Stimulated activated CD4-positive, alpha-beta T cell treated with anti-CD3 and anti-CD28 coated beads, Interleukin-1b, Interleukin-23, amount 100 ng/mL, for 48 hours (primary cell): ENCODE results near the gene ASXL1.
A peak's percentile ranks its signal among the peaks of the same experiment; 100 is the strongest.
"Not testable (repeated sequence)": the region's sequence is repeated elsewhere in the genome, so short reads cannot be mapped to it uniquely, and the experiment has no call there.

ENCODE experiments used
- DNase-seq: peaks from one replicate; pipeline ENCODE4 v3.0.0-alpha.2; 2020

ASXL1 gene

DNA sequence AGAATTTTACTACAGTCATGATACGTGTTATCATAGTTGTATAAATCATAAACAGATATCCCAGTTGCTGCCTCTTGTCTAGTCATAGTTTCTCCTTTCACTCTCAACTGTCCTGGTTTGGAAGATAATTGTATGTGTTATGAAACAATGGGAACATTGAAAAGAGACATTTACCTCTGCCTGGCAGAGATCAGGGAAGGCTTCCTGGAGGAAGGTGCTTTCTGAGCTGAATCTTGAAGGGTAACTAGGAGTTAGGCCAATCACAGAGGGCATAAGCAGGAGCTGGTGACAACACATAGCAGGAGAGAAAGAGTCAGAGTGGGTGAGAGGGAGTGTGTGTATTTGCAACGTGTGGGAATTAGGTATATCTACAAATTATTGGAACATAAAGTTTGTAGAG, 5.4 kb downstream of the ASXL1 start:
- no peak for DNase-seq

DNA sequence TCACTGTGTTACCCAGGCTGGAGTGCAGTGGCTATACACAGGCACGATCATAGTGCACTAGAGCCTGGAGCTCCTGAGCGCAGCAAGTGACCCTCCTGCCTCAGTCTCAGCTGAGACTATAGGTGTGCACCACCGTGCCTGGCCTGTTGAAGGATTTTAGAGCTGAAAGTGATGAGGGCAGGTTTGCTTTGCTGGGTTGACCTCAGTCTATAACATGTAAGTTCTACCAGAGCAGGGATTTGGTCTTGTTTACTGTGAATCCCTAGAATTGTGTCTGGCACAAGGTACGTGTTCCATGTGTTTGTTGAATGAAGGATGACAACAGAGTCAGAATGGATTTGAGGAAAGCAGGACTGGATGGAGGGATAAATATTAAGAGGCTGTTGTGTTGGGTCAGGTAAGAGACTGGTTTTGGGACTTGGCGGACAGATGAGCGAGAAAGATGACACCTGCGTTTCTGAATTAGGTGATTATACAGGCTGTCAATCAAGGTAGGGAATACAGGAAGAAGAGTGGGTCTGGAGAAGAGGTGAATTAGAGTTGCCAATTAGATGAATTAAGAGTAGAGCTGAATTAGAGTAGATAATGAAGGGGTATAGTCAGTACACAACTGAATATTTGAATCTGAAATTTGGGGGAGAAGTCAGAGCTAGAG, 6.5 kb downstream of the ASXL1 start:
- DNase-seq: no peak

DNA sequence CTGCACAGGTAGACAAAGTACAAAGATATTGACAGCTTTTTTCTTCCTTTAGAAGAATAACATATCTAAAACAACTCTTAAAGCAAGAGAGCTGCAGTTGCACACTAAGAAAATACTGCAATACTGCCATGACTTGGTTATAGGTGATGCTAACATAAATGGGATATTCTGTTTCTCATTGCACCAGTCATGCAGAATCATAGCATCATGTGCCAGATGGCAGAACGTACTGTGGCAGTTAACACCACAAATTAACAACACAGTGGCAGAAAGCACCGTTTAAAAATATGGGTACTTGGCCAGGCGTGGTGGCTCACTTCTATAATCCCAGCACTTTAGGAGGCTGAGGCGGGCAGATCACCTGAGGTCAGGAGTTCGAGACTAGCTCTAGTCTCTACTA, 7.4 kb downstream of the ASXL1 start:
- DNase-seq: no peak

GRCh38 chr20:32366380-32366779, 8.2 kb downstream of the ASXL1 start:
- DNase-seq: no peak

DNA sequence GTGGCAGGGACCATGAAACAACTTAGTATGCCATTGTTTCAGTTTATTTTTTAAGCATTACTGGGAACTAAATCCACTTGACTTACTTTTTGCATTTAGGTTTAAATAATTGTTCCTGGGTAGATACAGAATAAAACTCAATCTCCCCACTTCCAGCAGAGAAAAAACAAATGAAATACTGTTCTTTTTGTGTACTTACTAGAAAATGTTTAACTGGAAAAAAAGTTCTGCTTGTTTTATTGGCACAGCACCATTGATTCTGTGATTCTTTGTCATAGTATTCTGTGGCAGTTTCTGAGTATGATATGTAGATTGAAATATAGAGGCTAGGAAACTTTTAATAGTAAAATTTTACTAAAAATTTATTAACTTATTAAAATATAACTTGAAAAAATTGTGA, 10.2 kb downstream of the ASXL1 start:
- DNase-seq: no peak

DNA sequence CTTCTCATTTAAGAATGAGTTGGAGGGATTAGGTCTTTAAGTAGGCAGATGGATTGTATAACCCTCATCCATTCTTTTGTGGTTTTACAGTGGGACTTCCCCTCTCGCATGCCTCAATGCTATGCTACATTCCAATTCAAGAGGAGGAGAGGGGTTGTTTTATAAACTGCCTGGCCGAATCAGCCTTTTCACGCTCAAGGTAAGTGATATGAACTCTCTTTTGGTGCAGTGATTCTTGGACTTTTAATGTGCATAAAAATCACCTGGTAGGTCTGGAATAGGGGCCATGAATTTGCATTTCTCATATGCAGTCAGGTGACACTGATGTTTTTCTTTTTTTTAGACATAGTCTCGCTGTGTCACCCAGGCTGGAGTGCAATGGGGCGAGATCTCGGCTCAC, 10.8 kb downstream of the ASXL1 start:
- DNase-seq: no peak

- DNase-seq: no peak
Observed at GRCh38 chr20:32370897-32371296, 12.8 kb downstream of the ASXL1 start.

DNA sequence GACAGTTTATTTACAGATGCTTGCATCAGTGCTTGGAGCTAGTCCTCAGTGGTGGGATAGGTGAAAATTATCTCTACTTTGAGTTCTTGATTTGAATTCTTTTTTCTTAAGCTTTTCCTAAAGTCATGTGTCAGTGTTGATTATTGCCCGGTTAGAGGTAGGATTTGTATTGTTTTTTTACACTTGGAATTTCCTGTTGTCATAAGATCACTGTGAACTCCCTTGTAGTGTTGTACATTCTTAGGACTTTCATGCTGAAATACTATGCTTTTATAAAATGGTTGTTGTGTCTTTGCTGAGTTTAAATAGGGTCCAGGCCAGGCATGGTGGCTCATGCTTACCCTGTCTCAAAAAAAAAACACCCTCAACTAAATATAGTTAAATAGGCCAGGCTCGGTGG, 20.3 kb downstream of the ASXL1 start:
- no peak for DNase-seq

GRCh38 chr20:32380037-32380436, 21.9 kb downstream of the ASXL1 start:
- DNase-seq: not testable (repeated sequence)

DNA sequence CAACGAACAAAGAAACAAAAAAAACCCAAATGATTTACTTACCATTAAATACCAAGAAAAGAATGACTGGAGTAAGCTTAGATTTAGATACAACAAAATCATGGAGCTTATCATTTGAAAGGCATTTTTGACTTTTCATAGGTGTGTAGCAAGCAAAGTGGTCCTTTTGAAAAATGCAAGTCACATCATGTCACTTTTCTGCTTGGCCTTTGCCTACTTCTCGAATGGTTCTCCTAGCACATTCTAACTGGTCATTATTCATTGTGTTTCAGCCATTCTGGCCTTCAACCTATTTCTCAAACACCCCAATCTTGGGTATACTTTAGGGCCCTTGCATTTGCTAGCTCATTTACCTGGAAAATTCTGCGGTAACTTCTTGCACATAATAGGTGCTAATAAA, 22.6 kb downstream of the ASXL1 start:
- DNase-seq: no peak

DNA sequence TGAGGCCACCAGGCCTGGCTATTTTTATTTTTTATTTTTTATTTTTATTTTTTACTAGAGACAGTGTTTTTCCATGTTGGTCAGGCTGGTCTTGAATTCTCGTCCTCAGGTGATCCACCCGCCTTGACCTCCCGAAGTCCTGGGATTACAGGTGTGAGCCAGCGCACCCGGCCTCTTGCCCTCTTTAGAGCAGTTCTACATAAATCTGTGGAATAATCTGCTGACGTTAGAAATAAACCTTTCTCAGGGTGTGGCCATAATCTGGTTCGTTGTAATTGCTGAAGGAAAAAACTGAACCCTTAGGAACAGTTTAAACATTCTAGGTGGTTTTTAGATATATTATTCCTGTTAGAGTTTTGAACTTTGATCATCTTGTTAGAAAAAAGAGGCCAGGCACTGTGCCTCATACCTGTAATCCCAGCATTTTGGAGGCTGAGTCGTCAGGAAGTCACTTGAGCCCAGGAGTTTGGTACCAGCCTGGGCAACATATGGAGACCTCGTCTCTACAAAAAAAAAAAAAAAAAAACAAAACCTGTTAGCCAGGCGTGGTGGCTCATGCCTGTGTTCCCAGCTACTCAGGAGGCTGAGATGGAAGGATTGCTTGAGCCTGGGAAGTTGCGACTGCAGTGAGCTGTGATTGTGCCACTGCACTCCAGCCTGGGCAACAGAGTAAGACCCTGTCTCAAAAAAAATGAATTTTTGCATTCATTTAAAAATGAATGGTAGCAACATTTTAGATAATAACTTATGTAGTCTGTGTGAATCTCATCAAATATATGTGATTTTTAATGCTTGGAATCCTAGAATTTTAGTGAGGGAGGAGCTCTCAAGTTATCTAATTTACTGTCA, 24.2 kb downstream of the ASXL1 start:
- no peak for DNase-seq

GRCh38 chr20:32383441-32383840, 25.3 kb downstream of the ASXL1 start:
- not testable (repeated sequence) for DNase-seq

GRCh38 chr20:32385541-32385940, 27.4 kb downstream of the ASXL1 start:
- no peak for DNase-seq

- DNase-seq: no peak
Observed at GRCh38 chr20:32386091-32386490, 28.0 kb downstream of the ASXL1 start.

GRCh38 chr20:32387252-32387651, 29.1 kb downstream of the ASXL1 start:
- DNase-seq: peak; percentile 16

DNA sequence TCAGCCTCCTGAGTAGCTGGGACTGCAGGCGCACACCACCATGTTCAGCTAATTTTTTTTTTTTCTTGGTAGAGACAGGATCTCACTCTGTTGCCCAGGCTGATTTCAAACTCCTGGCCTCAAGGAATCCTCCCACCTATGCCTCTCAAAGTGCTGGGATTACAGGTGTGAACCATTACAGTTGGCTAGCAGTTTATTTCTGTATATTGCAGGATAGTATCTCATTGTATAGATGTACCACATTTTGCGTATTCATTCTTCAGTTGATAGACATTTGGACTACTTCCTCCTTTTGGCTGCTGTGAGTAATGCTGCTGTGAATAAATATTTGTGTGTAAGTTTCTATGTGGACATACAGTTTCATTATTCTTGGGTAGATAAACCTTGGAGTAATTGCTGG, 32.9 kb downstream of the ASXL1 start:
- DNase-seq: no peak

GRCh38 chr20:32395066-32395465, 36.9 kb downstream of the ASXL1 start:
- no peak for DNase-seq

GRCh38 chr20:32396646-32397160, 38.6 kb downstream of the ASXL1 start:
- DNase-seq: no peak

DNA sequence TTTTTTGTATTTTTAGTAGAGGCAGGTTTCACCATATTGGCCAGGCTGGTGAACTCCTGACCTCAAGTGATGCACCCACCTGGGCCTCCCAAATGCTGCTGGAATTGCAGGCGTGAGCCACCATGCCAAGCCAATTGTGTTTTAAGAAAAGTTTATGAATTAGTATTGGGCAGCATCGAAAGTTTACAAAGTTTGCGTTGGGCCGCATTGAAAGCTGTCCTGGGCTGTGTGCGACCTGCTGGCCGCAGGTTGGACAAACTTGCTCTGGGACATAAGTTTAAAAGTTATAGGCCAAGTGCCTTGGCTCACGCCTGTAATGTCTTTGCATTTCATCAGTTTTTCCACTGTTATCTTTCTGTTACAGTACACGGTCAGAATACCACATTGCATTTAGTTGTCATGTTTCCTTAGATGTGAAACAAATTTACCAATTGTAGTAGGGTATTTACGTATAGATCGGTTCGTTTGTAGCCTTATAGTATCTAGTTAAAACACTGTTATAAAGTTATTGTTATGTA, 39.5 kb downstream of the ASXL1 start:
- no peak for DNase-seq

DNA sequence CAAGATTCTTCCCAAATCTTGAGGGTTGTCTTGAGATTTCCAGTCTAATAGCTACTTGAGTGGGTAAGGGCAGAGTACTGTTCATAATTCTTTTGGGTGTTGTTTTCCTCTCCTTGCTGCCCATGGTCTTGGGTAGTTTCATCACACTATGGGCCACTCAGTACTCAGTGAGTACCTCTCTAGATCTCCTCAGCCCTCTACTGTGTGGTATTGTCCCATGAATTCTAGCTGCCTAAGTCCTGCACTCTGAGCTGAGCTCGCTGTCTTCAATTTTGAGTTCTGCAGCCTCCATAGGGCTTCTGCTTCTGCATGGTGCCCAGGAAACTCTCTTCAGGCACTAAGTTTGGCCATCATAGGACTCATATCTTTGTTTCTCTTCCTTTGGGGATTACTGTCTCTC, 42.3 kb downstream of the ASXL1 start:
- DNase-seq: no peak

- DNase-seq: no peak
Observed at GRCh38 chr20:32404017-32404416, 45.9 kb downstream of the ASXL1 start.

- no peak for DNase-seq
Observed at GRCh38 chr20:32406701-32407100, 48.6 kb downstream of the ASXL1 start.

GRCh38 chr20:32407131-32407750, 49.1 kb downstream of the ASXL1 start:
- peak; percentile 63 for DNase-seq
